Myocyte (in vitro differentiated cells): ENCODE data around the gene TMOD3. TPM values are rescaled to one million over a fixed set of nuclear protein-coding genes. Genes with fewer than 3 reads are reported as not detected.
"Not testable (repeated sequence)": the region's sequence is repeated elsewhere in the genome, so short reads cannot be mapped to it uniquely, and the experiment has no call there.

Source experiments
- DNase-seq: peaks from one replicate; pipeline ENCODE4 v3.0.0-alpha.2; 2012; ENCODE audit warnings: low read depth
- total RNA-seq: library from RNA; depleted of rRNA; stranded (reverse); fragments of >200 nt; gene quantifications from 2 replicates; pipeline ENCODE4 v1.2.3, GENCODE V29; 2014

TMOD3 gene
- total RNA-seq, 1 donor from 2014 or later: 13.1 TPM

DNA sequence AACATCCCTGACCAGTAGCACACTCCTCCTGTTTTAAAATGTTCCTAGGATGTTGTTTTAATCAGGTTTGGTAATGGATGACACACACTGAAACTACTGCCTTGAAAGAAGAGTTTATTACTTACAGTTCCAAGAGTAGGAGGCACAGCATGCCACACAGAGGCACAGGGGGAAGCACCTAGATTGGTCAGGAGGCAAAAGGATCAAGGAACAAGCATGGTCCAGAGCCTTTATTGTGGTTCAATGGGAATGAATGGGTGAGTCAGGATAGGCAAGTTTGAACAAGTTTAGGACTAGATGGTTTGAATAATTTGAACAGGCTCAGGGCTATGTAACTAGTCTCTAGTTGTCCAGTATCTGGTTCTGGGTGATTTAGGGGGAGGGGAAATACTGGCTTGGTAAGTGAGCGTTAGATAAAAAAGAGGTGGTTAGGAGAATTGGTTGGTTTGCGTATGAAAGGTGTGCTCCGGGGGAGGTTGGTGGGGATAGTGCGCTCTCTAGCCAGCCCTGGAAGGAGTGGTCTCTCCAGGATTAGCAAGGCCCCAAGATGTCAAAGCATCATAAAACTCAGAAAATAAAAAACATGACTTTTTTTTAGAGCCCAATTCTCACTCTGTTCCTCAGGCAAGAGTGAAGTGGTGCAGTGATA is 35.1 kb downstream of the TMOD3 start:
- no peak for DNase-seq

DNA sequence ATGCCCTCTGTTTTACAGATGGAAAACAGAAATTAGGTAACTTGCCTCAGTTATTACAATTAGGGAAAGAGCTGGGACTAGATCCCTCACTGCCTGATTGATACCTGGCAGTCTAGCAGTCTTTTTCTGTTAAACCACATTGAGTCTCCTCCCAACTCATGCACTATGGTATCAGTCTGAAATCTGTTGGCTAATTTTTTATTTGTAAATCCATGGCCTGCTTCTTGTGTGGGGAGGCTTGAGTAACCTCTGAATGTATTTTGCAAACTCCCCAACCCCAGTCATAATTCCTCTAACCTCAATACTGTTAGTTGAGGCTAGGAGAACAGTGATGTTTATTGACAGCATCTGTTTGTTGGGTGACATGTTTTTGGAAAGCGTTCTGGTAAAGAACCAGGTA is 35.9 kb downstream of the TMOD3 start:
- no peak for DNase-seq

GRCh38 chr15:51866161-51866560 is 36.7 kb downstream of the TMOD3 start:
- DNase-seq: no peak

GRCh38 chr15:51866751-51867150 is 37.3 kb downstream of the TMOD3 start:
- no peak for DNase-seq

- peak; percentile 52 for DNase-seq
Observed at GRCh38 chr15:51869060-51869421, 39.6 kb downstream of the TMOD3 start.

GRCh38 chr15:51870774-51871173 is 41.3 kb downstream of the TMOD3 start:
- no peak for DNase-seq

DNA sequence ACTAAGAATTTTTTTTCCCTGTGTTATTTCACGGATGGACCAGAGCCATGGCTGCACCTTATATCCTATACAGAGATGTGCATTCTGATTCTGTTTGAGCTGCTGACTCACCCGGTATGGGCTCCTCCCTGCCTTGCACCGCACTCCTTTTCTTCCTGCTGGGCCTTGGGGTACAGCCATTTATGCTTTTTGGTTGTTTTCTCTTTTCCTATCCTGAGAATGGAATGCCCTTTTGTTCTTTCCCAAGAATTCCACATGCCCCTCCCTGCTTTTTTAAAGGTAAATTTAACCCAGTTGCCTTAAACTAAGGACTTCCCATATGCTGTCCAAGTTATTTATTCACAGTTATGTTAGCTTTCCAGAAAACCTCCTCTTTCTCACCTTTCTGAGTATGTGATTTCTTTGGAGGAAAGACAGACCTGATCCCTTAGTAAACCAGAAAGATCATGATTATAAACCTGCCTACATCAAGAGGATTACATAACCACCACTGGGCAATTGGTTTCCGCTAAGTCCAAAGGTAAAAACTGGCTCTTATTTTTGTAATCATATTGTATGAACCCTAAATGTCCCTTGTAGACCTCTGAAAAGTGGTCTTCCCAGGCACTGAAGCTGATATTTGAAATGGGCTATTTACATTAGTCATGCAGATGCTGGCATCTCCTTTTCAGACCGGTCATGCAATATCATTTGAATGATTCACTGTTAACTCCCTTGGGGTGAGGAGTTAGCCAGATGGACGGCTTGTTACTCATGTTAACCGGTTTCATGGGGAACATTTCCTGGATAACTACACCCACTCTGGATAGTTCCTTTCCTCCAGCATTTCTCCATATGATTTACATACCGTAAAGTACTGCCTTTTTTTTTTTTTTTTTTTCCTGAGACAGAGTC is 45.5 kb downstream of the TMOD3 start:
- DNase-seq: peak; percentile 91

DNA sequence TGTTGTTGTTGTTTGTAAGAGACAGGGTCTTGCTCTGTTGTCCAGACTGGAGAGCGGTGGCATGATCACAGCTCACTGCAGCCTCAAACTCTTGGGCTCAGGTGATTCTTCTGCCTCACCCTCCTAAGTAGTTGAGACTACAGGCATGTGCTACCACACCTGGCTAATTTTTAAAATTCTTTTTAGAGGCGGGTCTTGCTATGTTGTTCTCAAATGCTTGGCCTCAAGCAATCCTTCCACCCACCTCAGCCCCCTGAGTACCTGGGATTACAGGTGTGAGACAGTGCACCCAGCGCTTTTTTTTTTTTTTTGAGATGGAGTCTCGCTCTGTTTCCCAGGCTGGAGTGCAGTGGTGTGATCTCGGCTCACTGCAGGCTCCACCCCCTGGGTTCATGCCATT is 46.7 kb downstream of the TMOD3 start:
- DNase-seq: no peak

- peak; percentile 24 for DNase-seq
Observed at GRCh38 chr15:51878446-51879386, 49.3 kb downstream of the TMOD3 start.

GRCh38 chr15:51879555-51879954 is 50.1 kb downstream of the TMOD3 start:
- DNase-seq: no peak

- peak; percentile 40 for DNase-seq
Observed at GRCh38 chr15:51883271-51883837, 53.9 kb downstream of the TMOD3 start.

- DNase-seq: no peak
Observed at GRCh38 chr15:51884041-51884440, 54.6 kb downstream of the TMOD3 start.

DNA sequence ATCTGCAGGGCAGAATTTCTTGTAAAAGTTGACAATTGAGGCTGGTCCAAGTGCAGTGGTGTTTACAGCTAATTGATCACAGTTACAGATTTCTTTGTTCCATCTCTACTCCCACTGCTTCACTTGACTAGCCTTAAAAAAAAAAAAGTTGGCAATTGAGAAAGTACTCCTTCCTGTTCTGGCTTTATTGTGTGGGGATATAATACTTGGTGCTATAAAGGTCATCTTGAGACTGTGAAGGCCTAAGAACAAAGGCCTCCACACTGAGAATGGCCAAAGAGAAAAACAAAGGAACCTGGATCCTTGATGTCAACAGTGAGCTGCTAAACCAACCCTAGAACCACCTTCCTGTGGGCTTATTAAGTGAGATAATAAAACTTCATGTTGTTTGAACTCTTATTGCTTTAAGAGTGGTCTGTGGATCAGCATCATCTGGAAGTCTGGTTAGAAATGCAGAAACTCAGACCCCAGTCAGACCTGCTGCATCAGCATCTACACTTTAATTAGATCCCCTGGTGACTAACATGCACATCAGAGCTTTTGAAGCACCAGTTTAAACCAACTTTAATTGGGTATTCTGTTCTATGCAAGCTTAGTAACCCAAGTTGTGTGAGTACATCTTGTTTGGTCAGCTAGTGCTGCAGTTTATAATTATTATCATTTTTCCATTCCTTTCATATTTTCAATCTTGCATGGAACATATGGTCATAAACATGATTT is 55.2 kb downstream of the TMOD3 start:
- DNase-seq: no peak

- not testable (repeated sequence) for DNase-seq
Observed at GRCh38 chr15:51885758-51886157, 56.3 kb downstream of the TMOD3 start.

DNA sequence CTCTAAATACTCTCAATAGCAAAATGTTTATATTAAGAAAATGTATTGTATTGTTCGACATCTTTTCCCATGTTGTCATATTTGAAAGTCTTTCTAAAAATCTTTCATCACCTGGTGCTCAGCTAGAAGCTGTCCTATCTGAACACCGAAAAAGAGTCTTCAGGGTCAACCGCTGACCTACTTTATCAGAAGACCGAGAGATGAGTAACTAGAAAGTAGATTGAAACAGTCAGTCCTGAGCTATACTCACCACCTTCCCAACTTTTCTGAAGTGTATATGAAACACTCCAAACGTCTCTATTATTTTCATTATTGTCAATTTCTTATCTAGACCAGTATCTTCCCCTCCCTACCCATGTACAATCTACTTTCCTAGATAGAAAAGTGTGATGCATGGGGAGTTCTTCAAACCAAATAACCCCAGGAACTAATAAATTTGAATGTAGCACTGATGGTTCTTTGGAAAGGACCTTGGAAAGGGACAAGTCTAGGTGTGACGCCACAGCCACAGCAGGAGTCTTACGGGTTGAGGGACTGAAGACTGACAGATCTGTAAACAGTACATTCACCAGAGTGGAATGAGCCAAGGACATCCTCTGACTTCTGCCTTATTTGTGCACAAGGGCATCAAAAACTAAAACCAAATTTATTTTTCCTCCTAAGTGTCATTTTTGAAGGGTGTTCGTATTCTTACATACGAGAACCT is 58.6 kb downstream of the TMOD3 start:
- no peak for DNase-seq

DNA sequence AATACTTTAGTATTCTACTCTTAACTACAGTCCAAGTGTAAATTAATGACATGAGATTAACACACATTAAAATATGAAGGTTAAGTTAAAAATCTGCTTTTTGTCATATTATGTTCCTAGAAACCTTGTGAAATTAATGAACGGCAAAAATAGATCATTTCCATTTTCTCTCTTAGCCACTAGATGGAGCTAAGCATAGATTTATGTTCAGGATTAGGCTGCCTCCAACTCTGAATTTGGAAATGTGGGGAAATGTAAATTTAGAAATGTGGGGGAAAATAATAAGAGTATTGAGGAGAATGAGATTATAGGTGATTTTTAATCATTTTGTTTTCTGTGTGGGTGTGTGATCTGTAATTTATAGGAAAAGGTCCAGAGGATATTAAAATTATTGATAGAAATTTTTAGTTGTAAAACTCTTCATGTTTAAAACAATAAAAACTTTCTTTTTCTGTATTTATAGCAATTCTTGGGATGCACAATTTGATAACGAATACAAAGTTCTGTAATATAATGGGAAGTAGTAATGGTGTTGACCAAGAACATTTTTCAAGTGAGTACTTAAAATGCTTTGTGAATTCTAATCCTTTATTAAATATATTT is 59.2 kb downstream of the TMOD3 start:
- no peak for DNase-seq

GRCh38 chr15:51889486-51889885 is 60.0 kb downstream of the TMOD3 start:
- DNase-seq: no peak

- no peak for DNase-seq
Observed at GRCh38 chr15:51904421-51904820, 75.0 kb downstream of the TMOD3 start.

GRCh38 chr15:51904931-51905330 is 75.5 kb downstream of the TMOD3 start:
- DNase-seq: no peak
